Heart left ventricle (tissue), 13 donors: ENCODE results near the gene IRF5.

Source experiments
- POLR2A ChIP-seq, 2 donors: fragments of 450-650 bp; IDR thresholded peaks; one replicate each; pipeline ENCODE4 v1.6.1; 2017; ENCODE audit warnings: antibody characterized with exemption in 2 of 2, mild to moderate bottlenecking in 2 of 2, moderate library complexity in 2 of 2
- TF ChIP-seq, protein P1 (sequence below), 12 donors: fragments of 200-600 bp; sonication (generic) in 4 of 12; IDR thresholded peaks; one replicate each; pipeline versions ENCODE4 v1.5.0 to v1.8.0; 2018 to 2022; ENCODE audit warnings: antibody characterized with exemption in 12 of 12, mild to moderate bottlenecking in 5 of 12
- donor health status: ischemic (EF 13 %, LVEDD 7.1; RV severe dilation, severe dysfunction).
- donor health status: DM: no; HTN: yes; CAD: no.
- donor health status: DM: no; HTN: no; CAD: no.
- donor health status: ischemic (EF 25% LVEDD 6.9; RV normal size, moderate dysfunction).
- donor health status: ischemic (EF 25% LVEDD 5.7; RV mildly dilated, moderate dysfunction).
- donor health status: ischemic (EF 35%, LVEDD 5.7; RV mildly dilated, moderate dysfunction).
- donor health status: nonischemic (EF 11% LVEDD 7.7; RV severe dilation, severe dysfunction).
- donor health status: DM: yes; HTN: yes; CAD: no.
- donor health status: PGD.
- donor health status: ischemic (EF 29% LVEDD 5.4; RV normal size, mild dysfunction).
- donor health status: nonischemic (EF 23%, LVEDD 6.1; RV moderate dilation, normal function).

GRCh38 chr7:128985660-128986059 is 47.9 kb downstream of the IRF5 start:
- TF ChIP-seq, protein P1, sequence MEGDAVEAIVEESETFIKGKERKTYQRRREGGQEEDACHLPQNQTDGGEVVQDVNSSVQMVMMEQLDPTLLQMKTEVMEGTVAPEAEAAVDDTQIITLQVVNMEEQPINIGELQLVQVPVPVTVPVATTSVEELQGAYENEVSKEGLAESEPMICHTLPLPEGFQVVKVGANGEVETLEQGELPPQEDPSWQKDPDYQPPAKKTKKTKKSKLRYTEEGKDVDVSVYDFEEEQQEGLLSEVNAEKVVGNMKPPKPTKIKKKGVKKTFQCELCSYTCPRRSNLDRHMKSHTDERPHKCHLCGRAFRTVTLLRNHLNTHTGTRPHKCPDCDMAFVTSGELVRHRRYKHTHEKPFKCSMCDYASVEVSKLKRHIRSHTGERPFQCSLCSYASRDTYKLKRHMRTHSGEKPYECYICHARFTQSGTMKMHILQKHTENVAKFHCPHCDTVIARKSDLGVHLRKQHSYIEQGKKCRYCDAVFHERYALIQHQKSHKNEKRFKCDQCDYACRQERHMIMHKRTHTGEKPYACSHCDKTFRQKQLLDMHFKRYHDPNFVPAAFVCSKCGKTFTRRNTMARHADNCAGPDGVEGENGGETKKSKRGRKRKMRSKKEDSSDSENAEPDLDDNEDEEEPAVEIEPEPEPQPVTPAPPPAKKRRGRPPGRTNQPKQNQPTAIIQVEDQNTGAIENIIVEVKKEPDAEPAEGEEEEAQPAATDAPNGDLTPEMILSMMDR (IDR thresholded peaks at IDR 0.05) = no peak
- no peak for TF ChIP-seq POLR2A (IDR thresholded peaks at IDR 0.05)
